GM18499 (cell line): ENCODE results near the gene GPD1.
"Not testable (repeated sequence)": the region's sequence is repeated elsewhere in the genome, so short reads cannot be mapped to it uniquely, and the experiment has no call there.

Experiments used
- ATAC-seq: cut with Tn5 transposase; IDR thresholded peaks from one replicate; pipeline ENCODE4 v1.9.1; 2021; ENCODE audit warnings: moderate number of reproducible peaks; ENCODE audit not compliant: insufficient read depth, unreplicated experiment

The GPD1 gene

GRCh38 chr12:50119387-50119786 is 15.6 kb downstream of the GPD1 start:
- no peak for ATAC-seq

- ATAC-seq = no peak
Observed at GRCh38 chr12:50120521-50120920, 16.7 kb downstream of the GPD1 start.

- ATAC-seq = no peak
Observed at GRCh38 chr12:50120953-50121352, 17.1 kb downstream of the GPD1 start.

DNA sequence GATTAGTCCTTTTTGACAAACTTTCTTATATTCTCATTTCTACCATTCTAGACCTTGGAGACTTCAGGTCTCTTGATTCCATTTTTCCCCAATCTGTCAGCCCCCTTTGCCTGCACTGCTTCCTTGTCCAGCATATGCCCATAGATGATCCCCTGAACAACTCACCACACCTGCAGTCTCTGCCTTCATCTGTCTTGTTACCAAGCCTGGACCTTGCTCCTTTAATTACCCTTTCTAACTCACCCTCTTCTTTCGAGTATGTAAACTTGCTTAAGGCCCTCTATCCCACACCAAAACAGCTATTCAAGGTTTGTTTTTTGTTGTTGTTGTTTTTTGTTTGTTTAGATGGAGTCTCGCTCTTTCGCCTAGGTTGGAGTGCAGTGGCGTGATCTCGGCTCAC is 17.8 kb downstream of the GPD1 start:
- no peak for ATAC-seq

- no peak for ATAC-seq
Observed at GRCh38 chr12:50123203-50123602, 19.4 kb downstream of the GPD1 start.

DNA sequence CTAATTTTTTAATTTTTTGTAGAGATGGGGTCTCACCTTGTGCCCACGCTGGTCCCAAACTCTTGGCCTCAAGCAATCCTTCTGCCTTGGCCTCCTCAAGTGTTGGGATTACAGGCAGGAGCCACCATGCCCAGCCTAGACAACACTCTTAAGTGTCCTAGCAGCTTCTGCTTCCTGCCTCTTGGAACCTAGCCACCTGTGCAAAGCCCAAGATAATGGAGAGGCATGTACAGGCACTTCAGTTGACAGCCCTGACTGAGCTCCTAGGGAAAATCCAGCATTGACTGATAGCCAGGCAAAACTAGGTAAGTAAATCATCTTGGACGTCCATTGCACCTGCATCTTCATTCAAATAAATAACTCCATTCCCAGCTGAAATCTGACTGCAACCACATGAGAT is 23.7 kb downstream of the GPD1 start:
- ATAC-seq = no peak

DNA sequence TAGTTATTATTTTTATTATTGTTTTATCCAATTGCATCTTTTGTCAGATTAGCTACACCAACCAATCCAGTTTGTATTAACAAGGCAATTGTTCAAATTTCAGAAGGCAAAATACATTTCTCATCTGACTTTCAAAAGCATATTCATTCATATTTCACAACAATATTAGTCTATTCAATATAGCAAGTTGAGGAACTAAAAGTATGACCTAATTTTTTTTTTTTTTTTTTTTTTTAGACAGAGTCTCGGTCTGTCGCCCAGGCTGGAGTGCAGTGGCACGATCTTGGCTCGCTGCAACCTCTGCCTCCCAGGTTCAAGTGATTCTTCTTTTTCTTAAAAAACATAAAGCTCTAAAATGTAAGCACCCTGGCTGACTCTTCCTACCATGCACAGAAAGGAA is 25.5 kb downstream of the GPD1 start:
- ATAC-seq = no peak

DNA sequence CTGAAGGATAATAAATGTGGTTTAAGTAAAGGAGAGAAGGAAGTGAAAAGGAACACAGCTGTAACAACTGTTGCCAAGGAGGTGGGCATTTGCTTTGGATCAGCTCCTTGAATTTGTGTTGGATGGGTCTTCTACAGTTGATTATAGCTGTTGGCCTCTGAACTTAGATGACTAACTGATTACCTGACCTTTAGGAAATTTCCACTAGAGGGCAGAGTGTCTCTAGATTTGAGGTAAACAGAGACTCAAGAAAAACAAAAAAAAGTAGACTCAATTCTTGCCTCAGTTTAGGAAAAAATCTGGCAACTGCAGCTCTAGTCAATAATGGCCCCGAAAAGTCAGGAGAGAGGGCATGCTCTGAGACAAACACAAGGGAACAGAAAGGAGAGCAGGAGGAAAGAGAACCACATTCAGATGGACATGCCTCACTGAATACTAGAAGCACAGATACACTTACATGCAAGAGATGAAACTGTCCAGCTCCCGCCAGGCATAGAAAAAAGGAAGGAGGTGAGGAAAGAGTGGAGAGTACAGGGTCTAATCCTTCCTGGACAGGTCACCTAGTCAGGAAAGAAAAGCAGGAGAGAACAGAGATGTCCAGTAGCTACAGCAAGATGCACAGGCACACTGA is 28.8 kb downstream of the GPD1 start:
- no peak for ATAC-seq

DNA sequence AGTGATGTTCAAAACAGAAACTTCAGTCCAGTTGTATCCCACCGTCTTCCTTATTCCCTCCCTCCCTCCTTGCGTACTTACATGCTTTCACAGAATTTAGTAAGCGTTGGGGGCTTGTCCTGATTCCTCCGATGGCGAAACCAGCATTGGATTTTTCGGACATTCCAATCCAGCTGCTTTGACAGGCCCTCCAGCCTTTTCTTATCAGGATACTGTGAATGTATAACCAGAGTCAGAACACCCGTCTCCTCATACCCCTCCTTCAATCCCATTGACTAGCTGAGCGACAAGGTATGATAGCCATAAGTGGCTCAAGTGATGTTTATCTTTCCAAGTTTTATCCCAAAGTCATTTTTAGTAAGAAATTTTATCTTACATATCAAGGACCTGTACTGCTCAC is 39.2 kb downstream of the GPD1 start:
- no peak for ATAC-seq

GRCh38 chr12:50145439-50145838 is 41.6 kb downstream of the GPD1 start:
- no peak for ATAC-seq

GRCh38 chr12:50147281-50147680 is 43.5 kb downstream of the GPD1 start:
- no peak for ATAC-seq

GRCh38 chr12:50148011-50148410 is 44.2 kb downstream of the GPD1 start:
- ATAC-seq = not testable (repeated sequence)

DNA sequence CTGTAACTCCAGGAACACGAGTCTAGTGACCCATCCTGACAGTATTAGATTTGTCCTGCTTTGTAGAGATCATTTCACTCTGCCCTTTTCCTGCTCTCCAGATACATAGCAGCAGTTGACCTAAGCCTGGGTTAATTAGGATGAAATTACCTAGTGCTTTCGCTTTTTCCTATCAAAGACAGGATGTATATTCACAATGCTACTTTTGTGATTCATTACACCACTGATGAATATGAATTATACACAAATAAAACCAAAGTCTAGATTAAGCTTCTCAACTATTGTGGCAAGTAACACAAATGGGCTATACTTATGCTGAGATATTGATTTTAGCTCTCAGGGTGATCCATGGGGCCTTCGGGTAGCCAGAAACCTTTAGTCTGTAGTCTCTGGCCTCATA is 45.5 kb downstream of the GPD1 start:
- ATAC-seq = no peak

DNA sequence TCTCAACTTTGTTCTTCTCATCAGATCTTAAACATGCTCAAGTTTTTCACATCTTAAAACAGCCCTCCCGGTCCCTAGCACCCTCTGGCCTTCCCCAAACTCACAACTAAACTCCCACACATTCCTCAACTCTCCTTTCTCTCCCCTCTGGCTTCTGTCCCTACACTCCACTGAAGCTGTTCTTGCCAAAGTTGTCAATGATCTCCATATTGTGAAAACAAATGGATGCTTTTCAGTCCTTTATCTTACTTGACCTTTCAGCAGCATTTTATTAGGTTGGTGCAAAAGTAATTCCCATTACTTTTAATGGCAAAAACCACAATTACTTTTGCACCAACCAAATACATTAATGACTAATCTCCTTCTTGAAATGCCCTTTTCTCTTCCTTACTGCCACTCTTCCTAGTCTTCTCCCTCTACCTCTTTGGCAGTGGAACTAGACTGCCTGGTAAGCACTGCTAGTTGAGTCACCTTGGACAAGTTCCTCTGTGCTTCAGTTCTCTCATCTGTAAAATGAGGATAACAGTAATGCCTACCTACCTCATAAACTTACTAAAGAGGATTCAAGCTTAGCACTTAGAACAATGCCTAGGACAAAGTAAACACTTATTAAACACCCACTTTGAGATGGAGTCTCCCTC is 47.4 kb downstream of the GPD1 start:
- ATAC-seq = no peak

- not testable (repeated sequence) for ATAC-seq
Observed at GRCh38 chr12:50154947-50155346, 51.1 kb downstream of the GPD1 start.

- no peak for ATAC-seq
Observed at GRCh38 chr12:50156641-50157040, 52.8 kb downstream of the GPD1 start.

DNA sequence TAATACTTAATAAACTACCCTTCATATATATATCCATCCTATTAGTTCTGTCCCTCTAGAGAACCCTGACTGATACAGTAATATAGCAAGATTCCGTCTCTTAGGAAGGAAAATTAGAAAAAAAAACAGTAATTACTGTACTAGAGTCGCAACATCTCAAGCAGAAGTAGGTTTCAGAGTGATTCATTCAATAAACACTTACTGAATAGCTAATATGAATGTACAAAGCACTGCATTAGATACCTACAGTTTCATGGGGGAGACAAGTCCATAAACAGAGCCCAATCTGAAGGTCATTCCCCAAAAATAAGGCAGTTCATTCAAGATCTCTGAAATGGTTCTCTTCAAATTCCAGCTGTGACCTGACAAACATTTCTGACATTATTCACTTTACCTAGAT is 53.5 kb downstream of the GPD1 start:
- no peak for ATAC-seq

GRCh38 chr12:50160643-50161042 is 56.8 kb downstream of the GPD1 start:
- no peak for ATAC-seq
